Stimulated activated CD8-positive, alpha-beta memory T cell treated with anti-CD3 and anti-CD28 coated beads, Interleukin-12 subunit alpha, Interleukin-12 subunit beta, amount 100 ng/mL, for 24 hours (primary cell): ENCODE results near the gene PHF23.

ENCODE experiments used
- DNase-seq: peaks from one replicate; pipeline ENCODE4 v3.0.0-alpha.2; 2020; ENCODE audit errors: extremely low read depth

PHF23 gene

GRCh38 chr17:7203391-7203790, 35.9 kb downstream of the PHF23 start:
- no peak for DNase-seq

DNA sequence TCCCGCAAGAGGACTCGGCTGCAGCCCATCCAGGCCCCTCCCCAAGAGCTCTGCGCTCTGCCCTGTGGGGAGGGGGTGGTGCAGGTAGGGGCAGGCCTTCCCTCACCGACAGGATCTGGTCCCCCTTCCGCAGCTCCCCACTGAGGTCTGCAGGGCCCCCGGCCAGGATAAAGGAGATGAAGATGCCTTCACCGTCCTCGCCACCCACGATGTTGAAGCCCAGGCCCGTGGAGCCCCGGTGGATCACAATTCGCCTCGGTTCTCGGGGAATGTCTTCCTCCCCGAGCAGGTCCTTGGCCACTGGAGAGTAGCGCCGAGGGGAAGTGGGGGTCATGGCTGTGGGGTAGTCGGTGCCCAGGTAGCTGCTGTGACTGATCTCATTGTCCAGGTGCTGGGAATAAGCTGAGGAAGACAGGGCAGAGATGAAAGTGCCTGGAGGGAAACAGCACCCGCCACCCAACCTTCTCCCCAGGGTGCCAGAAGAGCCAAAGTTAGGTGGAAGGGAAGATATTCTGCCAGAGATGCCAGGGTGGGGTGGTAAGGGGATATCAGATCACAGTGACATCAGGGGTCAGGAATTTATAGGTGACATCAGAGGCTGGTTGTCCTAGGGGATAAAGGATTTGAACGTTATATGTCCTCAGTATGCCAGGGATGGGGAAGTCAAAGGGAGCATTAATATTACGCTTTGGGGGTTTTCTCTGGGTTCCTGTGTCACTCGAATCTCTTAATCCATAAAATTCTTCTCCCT, 42.4 kb downstream of the PHF23 start:
- no peak for DNase-seq

GRCh38 chr17:7195971-7196370, 43.3 kb downstream of the PHF23 start:
- no peak for DNase-seq

- no peak for DNase-seq
Observed at GRCh38 chr17:7192271-7192937, 46.9 kb downstream of the PHF23 start.

DNA sequence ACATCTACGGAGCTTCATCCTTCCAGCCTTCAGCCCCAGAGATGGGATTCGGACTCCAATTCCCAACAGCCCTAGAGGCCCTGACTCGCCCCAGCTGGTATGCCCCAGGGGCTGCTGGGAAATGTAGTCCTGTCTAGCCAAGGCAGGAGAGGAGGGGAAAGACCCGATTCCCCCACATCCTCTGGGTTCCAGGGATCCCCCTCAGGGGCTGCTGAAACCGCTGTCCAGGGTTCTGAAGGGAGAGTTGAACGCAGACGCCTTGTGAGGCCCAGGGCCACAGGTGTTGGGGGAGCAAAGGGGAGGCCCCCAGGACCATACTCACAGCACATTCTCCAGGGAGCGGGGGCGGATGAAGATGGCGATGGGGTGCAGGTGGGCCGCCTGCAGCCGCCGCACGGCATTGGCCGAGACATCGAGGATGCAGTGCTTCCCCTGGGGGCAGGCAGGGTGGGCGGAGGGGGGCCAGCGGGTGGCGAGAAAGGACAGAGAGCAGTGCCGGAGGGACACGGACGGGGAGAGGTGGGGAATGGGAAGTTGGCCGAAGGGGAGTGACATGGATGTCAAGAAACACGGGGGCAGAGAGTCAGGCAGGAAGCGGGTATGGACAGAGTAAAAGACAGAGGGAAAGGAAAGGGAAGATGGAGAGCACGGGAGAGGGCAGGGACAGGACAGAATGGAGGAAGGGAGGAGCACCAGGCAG, 47.5 kb downstream of the PHF23 start:
- no peak for DNase-seq

DNA sequence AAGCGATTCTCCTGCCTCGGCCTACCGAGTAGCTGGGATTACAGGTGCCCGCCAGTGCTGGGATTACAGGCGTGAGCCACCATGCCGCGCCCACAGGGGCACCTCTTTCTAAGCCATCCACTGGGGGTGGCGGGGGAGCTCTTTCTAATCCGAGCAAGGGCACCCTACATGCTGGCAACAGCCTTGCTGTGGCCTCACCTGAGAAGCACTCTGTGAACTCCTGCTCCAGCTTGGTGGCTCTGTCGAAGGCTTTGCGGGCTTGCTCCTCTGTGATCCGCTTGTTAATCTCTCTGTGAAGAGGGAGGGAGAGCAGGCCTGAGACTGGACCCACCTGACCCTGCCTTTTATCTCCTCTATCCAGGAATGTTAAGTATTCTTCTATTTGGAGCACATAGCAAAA, 48.2 kb downstream of the PHF23 start:
- DNase-seq: no peak

GRCh38 chr17:7190276-7190917, 48.9 kb downstream of the PHF23 start:
- DNase-seq: no peak

- DNase-seq: no peak
Observed at GRCh38 chr17:7186241-7186640, 53.0 kb downstream of the PHF23 start.
